OCI-LY3 (cell line): ENCODE results near the gene EZH2.

Source experiments
- CTCF ChIP-seq: fragments of 200-600, 300-600 bp; sonication (generic); IDR thresholded peaks from 2 replicates; pipeline ENCODE4 v1.5.1; 2014; ENCODE audit warnings: antibody characterized with exemption, low read length, low read depth
- EZH2phosphoT487 ChIP-seq: fragments of 200-600 bp; shearing (Covaris generic); IDR thresholded peaks from 2 replicates; pipeline ENCODE4 v1.6.1; 2018; ENCODE audit warnings: antibody characterized with exemption, mixed run types, low read depth

GRCh38 chr7:148791546-148791945, 92.5 kb downstream of the EZH2 start:
- TF ChIP-seq CTCF (no peak), EZH2phosphoT487 (no peak)
